ENCODE measurements around the gene CPLANE2.
"Not testable (repeated sequence)": the region's sequence is repeated elsewhere in the genome, so short reads cannot be mapped to it uniquely, and the experiment has no call there.

The CPLANE2 gene

DNA sequence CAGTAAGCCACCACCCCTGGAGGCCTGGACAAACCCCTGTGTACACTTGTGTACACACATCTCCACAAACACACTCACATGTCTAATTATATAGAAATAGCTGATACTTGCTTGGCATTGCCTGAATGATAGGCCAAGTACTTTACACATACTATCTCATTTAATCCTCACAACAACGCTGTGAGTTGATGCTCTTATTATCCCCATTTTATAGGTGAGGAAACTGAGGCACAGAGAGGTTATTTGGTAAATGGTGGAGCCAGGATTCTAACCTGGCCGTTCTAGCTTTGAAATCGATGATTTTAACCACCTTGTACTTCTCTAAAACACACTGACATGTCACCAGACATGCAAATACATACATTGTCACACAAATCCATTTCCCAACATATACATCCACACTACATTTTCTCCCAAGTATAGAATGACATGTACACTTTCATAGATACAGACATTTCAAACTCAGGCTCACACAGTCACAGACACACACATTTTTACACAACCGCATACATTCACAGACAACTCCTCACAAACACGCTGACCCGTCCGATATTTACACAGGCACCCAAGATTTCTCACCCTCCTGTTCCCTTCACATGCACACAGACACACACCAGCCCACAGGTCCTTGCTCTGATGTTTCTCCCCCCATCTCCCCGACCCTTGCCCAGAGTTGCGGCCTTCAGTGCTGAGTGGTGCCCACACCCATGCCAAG is 27.7 kb downstream of the CPLANE2 start:
- DNase-seq (ENCODE audit: low read depth, low spot score), result no peak

GRCh38 chr1:16208270-16208987 is 28.6 kb downstream of the CPLANE2 start:
- no peak for DNase-seq (ENCODE audit: low read depth, low spot score)

DNA sequence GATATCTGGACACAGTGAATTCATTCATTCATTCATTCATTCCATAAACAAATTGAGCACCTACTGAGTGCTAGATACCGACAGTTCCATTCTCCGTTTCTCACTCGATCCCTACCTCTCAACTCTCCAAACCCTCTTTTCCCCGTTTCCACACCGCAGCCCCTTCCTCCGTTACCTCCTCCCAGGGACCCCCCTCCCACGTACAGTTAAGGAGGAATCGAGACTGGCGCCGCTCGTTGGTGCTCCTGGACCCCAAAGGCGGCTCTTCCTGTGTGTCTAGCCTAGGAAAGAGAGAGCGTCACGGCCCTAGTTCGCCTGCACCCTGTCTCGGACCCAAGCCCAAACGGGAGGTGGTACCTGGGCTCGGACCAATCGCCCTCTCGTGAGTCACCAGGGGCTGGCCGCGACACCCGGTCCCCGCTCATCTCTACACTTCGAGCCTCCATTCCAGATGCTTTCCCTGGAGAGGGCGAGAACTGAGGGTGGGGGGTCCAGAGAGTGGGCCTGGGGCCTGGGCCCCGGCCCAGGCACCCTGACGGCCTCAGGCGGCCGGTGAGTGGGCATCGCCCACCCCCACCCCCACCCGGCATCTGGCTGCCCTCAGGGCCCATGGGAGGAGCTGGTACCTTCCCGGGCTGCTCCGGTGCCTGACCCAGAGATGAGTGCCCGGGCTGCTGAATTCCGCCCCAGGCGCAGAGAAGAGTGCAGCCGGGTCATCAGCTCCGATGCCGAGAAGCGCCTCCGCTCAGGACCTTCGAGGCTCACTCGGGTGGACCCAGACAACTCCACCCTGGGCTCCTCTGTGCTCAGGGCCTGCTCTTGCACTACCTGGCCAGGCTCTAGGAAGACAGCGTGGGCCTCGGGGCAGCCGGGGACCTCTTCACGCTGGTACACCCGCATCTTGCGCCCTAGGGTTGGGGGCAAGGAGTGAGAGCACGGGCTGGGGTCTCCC is 29.4 kb downstream of the CPLANE2 start:
- no peak for DNase-seq (ENCODE audit: low read depth, low spot score)

GRCh38 chr1:16206547-16207317 is 30.3 kb downstream of the CPLANE2 start:
- peak; percentile 87 for DNase-seq (ENCODE audit: low read depth, low spot score)

DNA sequence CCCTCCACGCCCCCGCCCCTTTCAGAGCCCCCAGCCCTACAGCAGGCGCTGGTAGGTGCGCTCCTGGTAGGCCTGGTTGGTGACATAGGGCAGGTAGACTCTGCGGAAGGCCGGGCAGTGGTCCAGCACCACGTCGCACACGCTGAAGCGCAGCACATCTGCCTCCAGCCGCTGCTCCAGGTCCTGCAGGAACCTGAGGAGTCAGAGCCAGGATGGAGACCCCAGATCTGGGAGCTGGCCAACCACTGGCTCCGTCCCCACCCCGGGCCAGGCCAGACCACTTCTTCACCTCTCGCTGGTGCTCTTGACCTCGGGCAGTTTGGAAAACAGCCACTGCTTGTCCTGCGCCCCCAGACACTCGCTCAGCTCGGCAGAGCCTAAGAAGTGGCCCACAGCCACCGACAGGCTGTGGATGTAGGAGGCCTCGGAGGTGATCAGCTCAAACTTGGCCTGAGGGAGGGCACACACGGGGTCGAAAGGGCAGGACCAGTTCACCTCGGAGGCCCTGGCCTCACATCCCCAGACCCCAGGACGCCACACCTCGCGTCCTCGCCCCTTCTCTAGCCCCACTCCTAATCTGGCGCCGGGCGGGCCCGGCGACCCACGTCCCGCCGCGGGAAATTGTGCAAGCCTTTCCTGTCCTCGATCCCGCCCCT is 31.0 kb downstream of the CPLANE2 start:
- DNase-seq (ENCODE audit: low read depth, low spot score), result no peak

- DNase-seq (ENCODE audit: low read depth, low spot score), result no peak
These were observed 31.7 kb downstream of the CPLANE2 start for GRCh38 chr1:16205334-16205671.

DNA sequence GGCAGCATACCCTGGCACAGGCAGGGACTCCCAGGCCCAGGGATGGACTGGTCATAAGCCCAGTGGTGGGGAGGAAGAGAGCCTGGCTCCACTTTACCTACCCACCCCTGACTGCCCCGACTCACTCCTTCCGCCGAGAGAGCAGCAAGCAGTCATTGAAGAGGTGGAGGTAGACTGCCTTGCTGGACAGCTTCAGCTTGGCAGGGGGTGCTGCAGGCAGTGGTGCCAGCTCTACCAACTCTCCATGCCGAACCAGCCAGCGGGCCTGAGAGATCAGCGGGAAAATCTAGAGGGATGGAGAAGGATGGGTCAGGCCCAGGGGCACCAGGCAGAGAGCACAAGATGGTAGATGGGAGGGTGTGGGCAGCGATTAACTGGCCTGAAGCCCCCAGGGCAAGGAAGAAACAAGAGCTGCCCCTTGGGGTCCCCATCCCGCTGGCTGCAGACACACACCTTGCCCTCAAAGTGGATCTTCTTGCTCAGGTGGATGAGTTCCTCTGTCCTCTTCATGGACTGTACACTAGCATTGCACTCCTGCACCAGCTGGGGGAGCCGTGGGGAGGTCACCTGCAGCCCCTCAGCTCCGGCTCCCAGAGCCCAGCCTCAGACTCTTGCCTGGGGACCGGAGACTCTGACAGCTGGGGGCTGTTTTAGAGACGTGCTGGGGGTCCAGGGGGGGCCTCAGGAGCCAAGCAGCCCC is 32.2 kb downstream of the CPLANE2 start:
- DNase-seq (ENCODE audit: low read depth, low spot score), result no peak

DNA sequence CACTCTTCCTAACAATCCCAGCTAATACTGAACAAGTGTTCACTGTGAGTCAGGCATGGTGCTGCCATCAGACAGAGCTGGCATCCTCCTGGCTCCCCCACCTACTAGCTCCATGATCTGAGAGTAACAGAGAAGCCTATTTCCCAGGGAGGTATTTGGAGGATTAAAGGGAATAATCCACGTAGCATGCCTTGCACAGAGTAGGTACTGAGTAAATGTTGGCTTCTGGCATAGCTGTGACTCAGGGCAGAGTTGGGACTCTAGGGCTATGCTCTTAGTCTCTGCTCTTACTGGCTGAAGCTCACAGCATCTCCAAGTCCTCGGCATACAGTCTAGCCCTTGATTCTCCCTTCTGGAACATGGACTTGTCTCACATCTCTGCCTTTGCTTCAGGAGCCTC is 32.8 kb downstream of the CPLANE2 start:
- DNase-seq (ENCODE audit: low read depth, low spot score), result no peak

GRCh38 chr1:16203550-16203949 is 33.4 kb downstream of the CPLANE2 start:
- no peak for DNase-seq (ENCODE audit: low read depth, low spot score)

- no peak for DNase-seq (ENCODE audit: low read depth, low spot score)
These were observed 34.4 kb downstream of the CPLANE2 start for GRCh38 chr1:16202281-16203210.

DNA sequence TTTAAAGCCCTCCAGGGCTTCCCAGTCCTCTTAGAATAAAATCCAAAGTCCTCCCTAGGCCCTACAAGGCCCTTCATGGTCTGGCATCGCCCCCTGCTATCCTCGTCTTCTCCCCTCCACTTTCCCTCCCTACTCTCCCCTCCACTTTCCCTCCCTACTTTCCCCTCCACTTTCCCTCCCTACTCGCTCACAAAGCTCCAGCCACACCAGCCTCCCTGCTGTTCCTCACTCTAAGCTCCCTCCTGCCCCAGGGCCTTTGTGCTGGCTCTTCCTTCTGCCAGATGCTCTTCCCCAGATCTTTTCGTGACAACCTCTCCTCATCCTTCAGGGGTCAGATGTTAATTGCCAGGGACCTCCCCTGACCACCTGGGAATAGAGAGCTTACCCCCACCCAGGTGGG is 37.3 kb downstream of the CPLANE2 start:
- no peak for DNase-seq (ENCODE audit: low read depth, low spot score)

DNA sequence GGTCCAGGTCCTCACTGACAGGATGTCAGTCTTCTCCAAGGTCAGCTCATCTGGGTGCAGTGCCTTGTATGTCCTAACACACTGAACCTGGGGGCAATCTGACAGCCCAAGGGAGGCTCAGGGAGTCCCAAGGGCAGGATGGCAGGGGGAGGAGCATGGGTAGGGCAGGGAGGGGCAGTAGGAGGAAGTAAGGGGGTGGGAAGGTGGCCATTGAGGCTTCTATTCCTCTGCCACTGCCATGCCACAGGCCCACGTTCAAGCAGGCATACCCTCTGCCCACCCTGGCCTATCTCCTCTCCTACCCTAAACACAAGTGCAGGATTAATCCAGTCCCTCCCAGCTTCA is 37.9 kb downstream of the CPLANE2 start:
- no peak for DNase-seq (ENCODE audit: low read depth, low spot score)

- no peak for DNase-seq (ENCODE audit: low read depth, low spot score)
These were observed 38.4 kb downstream of the CPLANE2 start for GRCh38 chr1:16198444-16199156.

- no peak for DNase-seq (ENCODE audit: low read depth, low spot score)
These were observed 40.1 kb downstream of the CPLANE2 start for GRCh38 chr1:16196874-16197273.

- DNase-seq (ENCODE audit: low read depth, low spot score), result not testable (repeated sequence)
These were observed 40.8 kb downstream of the CPLANE2 start for GRCh38 chr1:16196139-16196538.

DNA sequence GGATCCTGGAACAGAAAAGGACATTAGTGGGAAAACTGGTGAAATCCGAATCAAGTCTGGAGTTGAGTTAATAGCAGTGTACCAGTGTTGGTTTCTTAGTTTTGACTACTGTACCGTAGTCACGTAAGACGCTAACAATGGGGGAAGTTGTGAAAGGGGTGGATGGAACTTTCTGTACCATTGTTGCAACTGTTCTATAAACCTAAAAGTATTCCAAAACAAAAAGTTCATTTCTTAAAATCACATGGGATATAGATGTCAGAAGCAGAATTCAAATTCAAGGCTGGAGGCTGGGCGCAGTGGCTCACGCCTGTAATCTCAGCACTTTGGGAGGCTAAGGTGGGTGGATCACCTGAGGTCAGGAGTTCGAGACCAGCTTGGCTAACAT is 41.5 kb downstream of the CPLANE2 start:
- no peak for DNase-seq (ENCODE audit: low read depth, low spot score)

DNA sequence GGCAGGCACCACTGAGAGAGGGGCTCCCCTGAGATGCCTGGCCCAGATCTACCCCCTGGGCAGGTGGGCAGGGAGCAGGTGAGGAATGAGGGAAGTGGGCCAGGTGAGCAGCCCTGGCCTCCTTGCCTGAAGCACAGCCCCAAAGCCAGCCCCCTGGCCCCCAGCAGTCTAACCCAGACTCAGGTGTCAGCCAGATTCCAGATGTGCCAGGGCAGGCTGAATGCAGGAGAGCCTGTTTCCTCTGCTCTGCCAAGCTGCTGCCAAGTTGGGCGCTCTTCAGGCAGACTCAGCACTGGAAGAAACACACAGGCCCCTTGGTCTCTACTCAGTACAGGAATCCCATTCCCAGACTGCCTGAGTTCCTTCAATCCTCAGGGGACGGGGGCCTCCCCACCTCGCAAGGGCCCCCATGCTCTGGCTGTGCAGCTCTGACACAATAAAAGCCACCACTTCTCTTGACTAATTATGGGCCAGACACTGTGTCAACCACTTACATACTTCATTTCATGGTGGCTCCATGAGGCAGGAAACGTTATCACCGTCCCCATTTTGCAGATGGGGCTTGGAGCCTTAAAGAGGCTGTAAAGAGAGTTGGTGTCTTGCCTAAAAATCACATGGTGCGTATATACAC is 45.0 kb downstream of the CPLANE2 start:
- no peak for DNase-seq (ENCODE audit: low read depth, low spot score)

DNA sequence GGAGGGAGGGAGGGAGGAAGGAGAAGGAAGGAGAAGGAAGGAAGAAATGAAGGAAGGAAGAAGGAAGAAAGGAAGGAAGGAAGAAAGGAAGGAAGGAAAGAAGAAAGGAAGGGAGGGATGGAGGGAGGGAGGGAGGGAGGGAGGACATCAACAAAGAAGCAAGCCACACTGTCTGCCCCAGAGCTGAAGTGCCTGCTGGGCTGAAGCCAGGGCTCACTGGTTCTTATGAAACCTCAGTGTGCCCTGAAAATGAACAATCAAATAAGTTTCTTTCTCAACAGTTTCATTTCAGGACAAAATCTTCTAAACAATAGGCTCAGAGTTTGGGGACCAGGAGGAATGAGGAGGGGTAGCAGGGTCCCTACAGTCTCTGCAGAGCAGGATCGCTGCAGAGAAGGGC is 45.7 kb downstream of the CPLANE2 start:
- DNase-seq (ENCODE audit: low read depth, low spot score), result no peak

Measured in activated naive CD8-positive, alpha-beta T cell treated with anti-CD3 and anti-CD28 coated beads, Interleukin-2, amount 50 U/mL, for 16 hours (primary cell).